HepG2 (cell line): ENCODE results near the gene ATP5MG. TPM values are rescaled to one million over a fixed set of nuclear protein-coding genes. Genes with fewer than 3 reads are reported as not detected.

Experiments used
- BHLHE40 ChIP-seq: IDR thresholded peaks from 2 replicates; pipeline ENCODE4 v1.6.1; 2011; ENCODE audit warnings: low read length, improper control_type of control experiment
- EED ChIP-seq: sonication (generic); formaldehyde crosslinking; IDR thresholded peaks from 2 replicates; pipeline ENCODE4 v1.5.0; 2020; ENCODE audit warnings: mild to moderate bottlenecking, missing genetic modification reagents
- ELF4 ChIP-seq: sonication (generic); formaldehyde crosslinking; IDR thresholded peaks from 2 replicates; pipeline ENCODE4 v1.5.0; 2020; ENCODE audit warnings: missing genetic modification reagents, mild to moderate bottlenecking, moderate library complexity, borderline replicate concordance
- HDAC1 ChIP-seq: sonication (generic); formaldehyde crosslinking; IDR thresholded peaks from 2 replicates; pipeline ENCODE4 v1.5.1; 2020; ENCODE audit warnings: mild to moderate bottlenecking, missing genetic modification reagents
- ISL2 ChIP-seq: sonication (generic); formaldehyde crosslinking; IDR thresholded peaks from 2 replicates; pipeline ENCODE4 v1.5.0; 2020; ENCODE audit warnings: missing genetic modification reagents
- SPEN ChIP-seq: sonication (generic); formaldehyde crosslinking; IDR thresholded peaks from 2 replicates; pipeline ENCODE4 v1.5.1; 2020; ENCODE audit warnings: low read depth, mild to moderate bottlenecking, missing genetic modification reagents
- TCF7 ChIP-seq: sonication (generic); IDR thresholded peaks from 2 replicates; pipeline ENCODE4 v1.6.1; 2016; ENCODE audit warnings: antibody characterized with exemption, low read depth
- ZNF468 ChIP-seq: sonication (generic); formaldehyde crosslinking; IDR thresholded peaks from 2 replicates; pipeline ENCODE4 v1.8.0; 2022; ENCODE audit warnings: mild to moderate bottlenecking, moderate library complexity, missing genetic modification reagents
- ZNF564 ChIP-seq: sonication (generic); formaldehyde crosslinking; IDR thresholded peaks from 2 replicates; pipeline ENCODE4 v1.8.1; 2023; ENCODE audit warnings: mild to moderate bottlenecking, missing genetic modification reagents
- ZNF776 ChIP-seq: sonication (generic); formaldehyde crosslinking; IDR thresholded peaks from 2 replicates; pipeline ENCODE4 v1.4.0; 2020; ENCODE audit warnings: mild to moderate bottlenecking, missing genetic modification reagents
- polyA plus RNA-seq, 8 experiments: library from polyadenylated mRNA; depleted of rRNA in 3 of 8; stranded (reverse) in 7 of 8; unstranded in 1 of 8; fragments of >200 nt; fragmentation: Illumina TruSeq in 4 of 8; extraction: Trizol in 4 of 8; gene quantifications; 2 replicates each; pipeline versions ENCODE4 v1.2.1 to v1.2.3, GENCODE V29; 2011 to 2016; ENCODE audit warnings: low read depth in 4 of 8, missing spikeins in 1 of 8, mixed read lengths in 1 of 8; ENCODE audit not compliant: insufficient read depth in 1 of 8
- total RNA-seq, 5 experiments: library from RNA; depleted of rRNA; stranded (reverse); fragments of >200 nt; fragmentation: Illumina TruSeq; extraction: Trizol; gene quantifications; 2 replicates each; pipeline ENCODE4 v1.2.3, GENCODE V29; 2016; ENCODE audit warnings: low read depth in 1 of 5
- TF ChIP-seq, protein P1 (sequence below): IDR thresholded peaks from 2 replicates; pipeline ENCODE4 v1.6.1; 2016; ENCODE audit warnings: missing biosample characterization, missing genetic modification reagents, low read depth
- TF ChIP-seq, protein P2 (sequence below): sonication (generic); formaldehyde crosslinking; IDR thresholded peaks from 2 replicates; pipeline ENCODE4 v1.4.0; 2020; ENCODE audit warnings: missing genetic modification reagents
- TF ChIP-seq, protein P3 (sequence below): sonication (generic); formaldehyde crosslinking; IDR thresholded peaks from 2 replicates; pipeline ENCODE4 v1.4.0; 2020; ENCODE audit warnings: mild to moderate bottlenecking, missing genetic modification reagents
- TF ChIP-seq, protein P4 (sequence below): sonication (generic); formaldehyde crosslinking; IDR thresholded peaks from 2 replicates; pipeline ENCODE4 v1.8.0; 2023; ENCODE audit warnings: mild to moderate bottlenecking, missing genetic modification reagents
- TF ChIP-seq, protein P5 (sequence below): IDR thresholded peaks from 2 replicates; pipeline ENCODE4 v1.6.1; 2016; ENCODE audit warnings: low read depth, missing genetic modification reagents, missing compliant biosample characterization
- TF ChIP-seq, protein P6 (sequence below): sonication (generic); formaldehyde crosslinking; IDR thresholded peaks from 2 replicates; pipeline ENCODE4 v1.5.0; 2020; ENCODE audit warnings: mild to moderate bottlenecking, missing genetic modification reagents

ATP5MG gene
- total and polyA plus RNA-seq, 2 of the 13 experiments (the other 11 are each of a cell fraction or from before 2014, with no cell fraction given) = 260 to 320 TPM

DNA sequence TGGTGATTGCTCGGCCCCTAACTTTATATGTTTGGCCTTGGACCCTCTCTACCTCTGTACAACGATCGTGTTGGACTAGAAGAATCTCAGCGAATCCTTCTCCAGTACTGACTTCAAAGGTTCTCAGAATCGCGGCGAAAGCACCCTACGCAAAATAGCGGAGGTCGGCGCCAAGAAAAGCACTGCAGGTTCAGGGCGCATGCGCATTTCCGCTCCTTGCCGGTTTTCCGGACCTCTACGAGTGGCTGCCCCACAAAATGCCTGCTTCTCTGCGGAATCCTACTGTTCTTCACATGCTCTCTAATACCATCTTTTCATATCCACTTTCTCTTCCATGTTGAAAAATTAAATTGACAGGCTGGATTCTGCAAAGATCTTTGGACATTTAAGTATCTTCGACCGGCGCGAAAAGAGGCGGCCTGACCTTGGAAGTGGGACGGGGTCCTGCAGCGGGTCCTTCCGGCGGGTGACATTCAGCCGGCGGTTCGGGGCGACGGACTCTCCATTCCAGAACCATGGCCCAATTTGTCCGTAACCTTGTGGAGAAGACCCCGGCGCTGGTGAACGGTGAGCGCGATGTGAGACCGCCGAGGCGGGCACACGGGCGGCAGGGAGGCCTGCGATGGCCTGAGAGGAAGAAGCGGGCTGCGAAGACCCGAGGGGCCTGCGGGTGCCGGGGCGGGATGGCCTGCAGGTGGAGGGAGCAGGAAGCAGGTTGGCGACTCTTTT lies at the start of gene ATP5MG (continued):
- TF ChIP-seq, protein P1, sequence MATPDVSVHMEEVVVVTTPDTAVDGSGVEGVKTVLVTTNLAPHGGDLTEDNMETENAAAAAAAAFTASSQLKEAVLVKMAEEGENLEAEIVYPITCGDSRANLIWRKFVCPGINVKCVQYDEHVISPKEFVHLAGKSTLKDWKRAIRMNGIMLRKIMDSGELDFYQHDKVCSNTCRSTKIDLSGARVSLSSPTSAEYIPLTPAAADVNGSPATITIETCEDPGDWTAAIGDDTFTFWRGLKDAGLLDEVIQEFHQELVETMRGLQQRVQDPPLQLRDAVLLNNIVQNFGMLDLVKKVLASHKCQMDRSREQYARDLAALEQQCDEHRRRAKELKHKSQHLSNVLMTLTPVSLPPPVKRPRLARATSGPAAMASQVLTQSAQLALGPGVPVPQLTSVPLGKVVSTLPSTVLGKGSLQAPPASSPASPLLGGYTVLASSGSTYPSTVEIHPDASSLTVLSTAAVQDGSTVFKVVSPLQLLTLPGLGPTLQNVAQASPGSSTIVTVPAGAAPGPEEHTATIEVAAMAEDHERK (CRISPR knock-in tag) = no peak
- TF ChIP-seq SPEN (CRISPR knock-in tag) (peak; percentile 83), BHLHE40 (no peak), ZNF564 (CRISPR knock-in tag) (no peak), HDAC1 (CRISPR knock-in tag) (peak; percentile 88), ZNF468 (CRISPR knock-in tag) (no peak), ELF4 (CRISPR knock-in tag) (peak; percentile 77; the same call in 1 of the 2 replicates), ISL2 (no peak), EED (CRISPR knock-in tag) (no peak), TCF7 (no peak), ZNF776 (no peak)
- TF ChIP-seq, protein P2, sequence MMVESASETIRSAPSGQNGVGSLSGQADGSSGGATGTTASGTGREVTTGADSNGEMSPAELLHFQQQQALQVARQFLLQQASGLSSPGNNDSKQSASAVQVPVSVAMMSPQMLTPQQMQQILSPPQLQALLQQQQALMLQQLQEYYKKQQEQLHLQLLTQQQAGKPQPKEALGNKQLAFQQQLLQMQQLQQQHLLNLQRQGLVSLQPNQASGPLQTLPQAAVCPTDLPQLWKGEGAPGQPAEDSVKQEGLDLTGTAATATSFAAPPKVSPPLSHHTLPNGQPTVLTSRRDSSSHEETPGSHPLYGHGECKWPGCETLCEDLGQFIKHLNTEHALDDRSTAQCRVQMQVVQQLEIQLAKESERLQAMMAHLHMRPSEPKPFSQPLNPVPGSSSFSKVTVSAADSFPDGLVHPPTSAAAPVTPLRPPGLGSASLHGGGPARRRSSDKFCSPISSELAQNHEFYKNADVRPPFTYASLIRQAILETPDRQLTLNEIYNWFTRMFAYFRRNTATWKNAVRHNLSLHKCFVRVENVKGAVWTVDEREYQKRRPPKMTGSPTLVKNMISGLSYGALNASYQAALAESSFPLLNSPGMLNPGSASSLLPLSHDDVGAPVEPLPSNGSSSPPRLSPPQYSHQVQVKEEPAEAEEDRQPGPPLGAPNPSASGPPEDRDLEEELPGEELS = no peak
- TF ChIP-seq, protein P3, sequence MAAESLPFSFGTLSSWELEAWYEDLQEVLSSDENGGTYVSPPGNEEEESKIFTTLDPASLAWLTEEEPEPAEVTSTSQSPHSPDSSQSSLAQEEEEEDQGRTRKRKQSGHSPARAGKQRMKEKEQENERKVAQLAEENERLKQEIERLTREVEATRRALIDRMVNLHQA (CRISPR knock-in tag) = no peak
- TF ChIP-seq, protein P4, sequence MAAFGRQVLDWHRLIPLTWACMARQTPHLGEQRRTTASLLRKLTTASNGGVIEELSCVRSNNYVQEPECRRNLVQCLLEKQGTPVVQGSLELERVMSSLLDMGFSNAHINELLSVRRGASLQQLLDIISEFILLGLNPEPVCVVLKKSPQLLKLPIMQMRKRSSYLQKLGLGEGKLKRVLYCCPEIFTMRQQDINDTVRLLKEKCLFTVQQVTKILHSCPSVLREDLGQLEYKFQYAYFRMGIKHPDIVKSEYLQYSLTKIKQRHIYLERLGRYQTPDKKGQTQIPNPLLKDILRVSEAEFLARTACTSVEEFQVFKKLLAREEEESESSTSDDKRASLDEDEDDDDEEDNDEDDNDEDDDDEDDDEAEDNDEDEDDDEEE (CRISPR knock-in tag) = peak; percentile 35; the same call in 1 of the 2 replicates
- TF ChIP-seq, protein P5, sequence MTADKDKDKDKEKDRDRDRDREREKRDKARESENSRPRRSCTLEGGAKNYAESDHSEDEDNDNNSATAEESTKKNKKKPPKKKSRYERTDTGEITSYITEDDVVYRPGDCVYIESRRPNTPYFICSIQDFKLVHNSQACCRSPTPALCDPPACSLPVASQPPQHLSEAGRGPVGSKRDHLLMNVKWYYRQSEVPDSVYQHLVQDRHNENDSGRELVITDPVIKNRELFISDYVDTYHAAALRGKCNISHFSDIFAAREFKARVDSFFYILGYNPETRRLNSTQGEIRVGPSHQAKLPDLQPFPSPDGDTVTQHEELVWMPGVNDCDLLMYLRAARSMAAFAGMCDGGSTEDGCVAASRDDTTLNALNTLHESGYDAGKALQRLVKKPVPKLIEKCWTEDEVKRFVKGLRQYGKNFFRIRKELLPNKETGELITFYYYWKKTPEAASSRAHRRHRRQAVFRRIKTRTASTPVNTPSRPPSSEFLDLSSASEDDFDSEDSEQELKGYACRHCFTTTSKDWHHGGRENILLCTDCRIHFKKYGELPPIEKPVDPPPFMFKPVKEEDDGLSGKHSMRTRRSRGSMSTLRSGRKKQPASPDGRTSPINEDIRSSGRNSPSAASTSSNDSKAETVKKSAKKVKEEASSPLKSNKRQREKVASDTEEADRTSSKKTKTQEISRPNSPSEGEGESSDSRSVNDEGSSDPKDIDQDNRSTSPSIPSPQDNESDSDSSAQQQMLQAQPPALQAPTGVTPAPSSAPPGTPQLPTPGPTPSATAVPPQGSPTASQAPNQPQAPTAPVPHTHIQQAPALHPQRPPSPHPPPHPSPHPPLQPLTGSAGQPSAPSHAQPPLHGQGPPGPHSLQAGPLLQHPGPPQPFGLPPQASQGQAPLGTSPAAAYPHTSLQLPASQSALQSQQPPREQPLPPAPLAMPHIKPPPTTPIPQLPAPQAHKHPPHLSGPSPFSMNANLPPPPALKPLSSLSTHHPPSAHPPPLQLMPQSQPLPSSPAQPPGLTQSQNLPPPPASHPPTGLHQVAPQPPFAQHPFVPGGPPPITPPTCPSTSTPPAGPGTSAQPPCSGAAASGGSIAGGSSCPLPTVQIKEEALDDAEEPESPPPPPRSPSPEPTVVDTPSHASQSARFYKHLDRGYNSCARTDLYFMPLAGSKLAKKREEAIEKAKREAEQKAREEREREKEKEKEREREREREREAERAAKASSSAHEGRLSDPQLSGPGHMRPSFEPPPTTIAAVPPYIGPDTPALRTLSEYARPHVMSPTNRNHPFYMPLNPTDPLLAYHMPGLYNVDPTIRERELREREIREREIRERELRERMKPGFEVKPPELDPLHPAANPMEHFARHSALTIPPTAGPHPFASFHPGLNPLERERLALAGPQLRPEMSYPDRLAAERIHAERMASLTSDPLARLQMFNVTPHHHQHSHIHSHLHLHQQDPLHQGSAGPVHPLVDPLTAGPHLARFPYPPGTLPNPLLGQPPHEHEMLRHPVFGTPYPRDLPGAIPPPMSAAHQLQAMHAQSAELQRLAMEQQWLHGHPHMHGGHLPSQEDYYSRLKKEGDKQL (CRISPR knock-in tag) = no peak
- TF ChIP-seq, protein P6, sequence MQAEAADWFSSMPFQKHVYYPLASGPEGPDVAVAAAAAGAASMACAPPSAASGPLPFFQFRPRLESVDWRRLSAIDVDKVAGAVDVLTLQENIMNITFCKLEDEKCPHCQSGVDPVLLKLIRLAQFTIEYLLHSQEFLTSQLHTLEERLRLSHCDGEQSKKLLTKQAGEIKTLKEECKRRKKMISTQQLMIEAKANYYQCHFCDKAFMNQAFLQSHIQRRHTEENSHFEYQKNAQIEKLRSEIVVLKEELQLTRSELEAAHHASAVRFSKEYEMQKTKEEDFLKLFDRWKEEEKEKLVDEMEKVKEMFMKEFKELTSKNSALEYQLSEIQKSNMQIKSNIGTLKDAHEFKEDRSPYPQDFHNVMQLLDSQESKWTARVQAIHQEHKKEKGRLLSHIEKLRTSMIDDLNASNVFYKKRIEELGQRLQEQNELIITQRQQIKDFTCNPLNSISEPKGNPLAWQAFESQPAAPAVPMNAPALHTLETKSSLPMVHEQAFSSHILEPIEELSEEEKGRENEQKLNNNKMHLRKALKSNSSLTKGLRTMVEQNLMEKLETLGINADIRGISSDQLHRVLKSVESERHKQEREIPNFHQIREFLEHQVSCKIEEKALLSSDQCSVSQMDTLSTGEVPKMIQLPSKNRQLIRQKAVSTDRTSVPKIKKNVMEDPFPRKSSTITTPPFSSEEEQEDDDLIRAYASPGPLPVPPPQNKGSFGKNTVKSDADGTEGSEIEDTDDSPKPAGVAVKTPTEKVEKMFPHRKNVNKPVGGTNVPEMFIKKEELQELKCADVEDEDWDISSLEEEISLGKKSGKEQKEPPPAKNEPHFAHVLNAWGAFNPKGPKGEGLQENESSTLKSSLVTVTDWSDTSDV (CRISPR knock-in tag) = no peak; the same call in 1 of the 2 replicates
